Testis (tissue), 2 donors: ENCODE measurements around the gene COL4A1.

Experiments used
- CTCF ChIP-seq, 3 experiments: fragments of 450-650 bp in 2 of 3; fragments of 200-600 bp in 1 of 3; sonication (generic) in 1 of 3; IDR thresholded peaks; one replicate each; pipeline ENCODE4 v1.5.1; 2016 to 2019; ENCODE audit warnings: antibody characterized with exemption in 3 of 3, mild to moderate bottlenecking in 2 of 3, moderate library complexity in 1 of 3
- POLR2A ChIP-seq: fragments of 450-650 bp; IDR thresholded peaks from one replicate; pipeline ENCODE4 v1.6.1; 2017; ENCODE audit warnings: antibody characterized with exemption, mild to moderate bottlenecking, moderate library complexity

- TF ChIP-seq CTCF (IDR thresholded peaks at IDR 0.05) = no peak
- no peak for TF ChIP-seq POLR2A
Observed at GRCh38 chr13:110270507-110270906, 36.5 kb downstream of the COL4A1 start.
